CD1c-positive myeloid dendritic cell (primary cell): ENCODE measurements around the gene RBM38.
A peak's percentile ranks its signal among the peaks of the same experiment; 100 is the strongest.

Experiments used
- DNase-seq: peaks from one replicate; pipeline ENCODE4 v3.0.0-alpha.2; 2016; ENCODE audit errors: extremely low spot score

Gene RBM38

GRCh38 chr20:57391439-57392301 is 474 bp downstream of the RBM38 start:
- DNase-seq, result peak; percentile 59

- DNase-seq, result peak; percentile 66
These were observed 1.5 kb downstream of the RBM38 start for GRCh38 chr20:57392512-57393271.

GRCh38 chr20:57393321-57394120 is 2.3 kb downstream of the RBM38 start:
- no peak for DNase-seq

- no peak for DNase-seq
These were observed 3.2 kb downstream of the RBM38 start for GRCh38 chr20:57394121-57395082.

- no peak for DNase-seq
These were observed 4.1 kb downstream of the RBM38 start for GRCh38 chr20:57395111-57395966.

GRCh38 chr20:57396212-57396983 is 5.2 kb downstream of the RBM38 start:
- DNase-seq, result no peak

GRCh38 chr20:57396984-57397692 is 5.9 kb downstream of the RBM38 start:
- DNase-seq, result no peak

- peak; percentile 89 for DNase-seq
These were observed 6.5 kb downstream of the RBM38 start for GRCh38 chr20:57397693-57398108.

- DNase-seq, result peak; percentile 85
These were observed 7.1 kb downstream of the RBM38 start for GRCh38 chr20:57398231-57398821.

- no peak for DNase-seq
These were observed 7.8 kb downstream of the RBM38 start for GRCh38 chr20:57398901-57399535.

GRCh38 chr20:57399587-57400155 is 8.5 kb downstream of the RBM38 start:
- peak; percentile 65 for DNase-seq

- no peak for DNase-seq
These were observed 9.1 kb downstream of the RBM38 start for GRCh38 chr20:57400231-57400701.

GRCh38 chr20:57400821-57401564 is 9.8 kb downstream of the RBM38 start:
- no peak for DNase-seq

GRCh38 chr20:57401565-57401918 is 10.3 kb downstream of the RBM38 start:
- no peak for DNase-seq

GRCh38 chr20:57402206-57403125 is 11.3 kb downstream of the RBM38 start:
- DNase-seq, result no peak
